Activated CD4-positive, alpha-beta T cell treated with anti-CD3 and anti-CD28 coated beads, Interleukin-2, amount 50 U/mL, for 1 hour (primary cell): Measurements from ENCODE around the gene UBE2E1.
"Not testable (repeated sequence)": the region's sequence is repeated elsewhere in the genome, so short reads cannot be mapped to it uniquely, and the experiment has no call there.

ENCODE experiments used
- DNase-seq: peaks from one replicate; pipeline ENCODE4 v3.0.0-alpha.2; 2020

Gene UBE2E1

GRCh38 chr3:23823620-23824019 lies 17.9 kb downstream of the UBE2E1 start:
- no peak for DNase-seq

DNA sequence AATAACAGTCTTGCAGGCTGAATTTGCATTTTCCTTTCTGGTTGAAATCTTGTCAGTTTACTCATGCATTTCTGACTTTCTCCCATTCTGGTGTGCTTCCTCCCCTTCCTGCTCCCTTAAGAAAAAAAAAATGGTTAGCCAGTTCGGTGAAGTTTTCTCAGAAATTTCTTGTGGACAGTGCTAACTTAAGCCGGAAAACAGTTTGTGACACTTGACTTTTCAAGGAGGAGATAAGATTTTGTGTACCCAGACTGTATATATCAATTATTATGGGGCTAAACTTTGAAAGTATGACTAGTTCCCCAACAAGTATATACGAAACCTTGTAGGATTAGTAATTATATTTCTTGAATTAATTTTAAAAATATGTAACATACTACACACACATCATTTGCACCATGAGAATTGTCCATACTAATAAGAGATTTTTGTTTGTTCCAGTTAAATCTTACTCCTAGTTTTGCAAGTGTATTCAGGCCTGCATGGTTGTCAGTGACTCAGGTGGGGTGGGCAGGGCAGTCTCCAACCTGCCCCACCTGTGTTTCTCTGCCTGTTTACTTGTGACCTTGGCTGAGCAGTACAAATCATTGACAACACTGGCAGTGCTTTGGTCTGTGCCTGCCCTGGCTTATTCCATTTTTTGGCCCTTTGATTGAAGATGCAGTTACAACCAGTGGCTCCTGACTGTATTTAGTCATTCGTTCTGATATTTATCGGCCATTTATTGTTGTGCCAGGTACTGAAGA lies 19.1 kb downstream of the UBE2E1 start:
- no peak for DNase-seq

DNA sequence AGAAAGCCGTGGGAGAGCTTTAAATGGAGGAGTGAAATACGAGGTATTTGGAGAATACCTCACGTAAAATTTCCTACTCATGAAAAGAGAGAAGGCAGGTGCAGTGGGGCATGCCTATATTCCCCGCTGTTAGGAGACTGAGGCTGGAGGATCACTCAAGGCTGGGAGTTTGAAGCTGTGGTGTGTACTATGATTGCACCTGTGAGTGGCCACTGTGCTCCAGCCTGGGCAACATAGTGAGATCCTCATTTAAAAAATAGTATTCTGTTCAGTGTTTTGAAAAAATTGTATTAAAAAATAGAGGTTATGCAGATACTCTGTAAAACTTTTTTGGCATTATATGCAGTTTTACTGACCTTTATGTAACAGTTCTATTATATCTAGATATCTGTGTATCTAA lies 20.0 kb downstream of the UBE2E1 start:
- no peak for DNase-seq

DNA sequence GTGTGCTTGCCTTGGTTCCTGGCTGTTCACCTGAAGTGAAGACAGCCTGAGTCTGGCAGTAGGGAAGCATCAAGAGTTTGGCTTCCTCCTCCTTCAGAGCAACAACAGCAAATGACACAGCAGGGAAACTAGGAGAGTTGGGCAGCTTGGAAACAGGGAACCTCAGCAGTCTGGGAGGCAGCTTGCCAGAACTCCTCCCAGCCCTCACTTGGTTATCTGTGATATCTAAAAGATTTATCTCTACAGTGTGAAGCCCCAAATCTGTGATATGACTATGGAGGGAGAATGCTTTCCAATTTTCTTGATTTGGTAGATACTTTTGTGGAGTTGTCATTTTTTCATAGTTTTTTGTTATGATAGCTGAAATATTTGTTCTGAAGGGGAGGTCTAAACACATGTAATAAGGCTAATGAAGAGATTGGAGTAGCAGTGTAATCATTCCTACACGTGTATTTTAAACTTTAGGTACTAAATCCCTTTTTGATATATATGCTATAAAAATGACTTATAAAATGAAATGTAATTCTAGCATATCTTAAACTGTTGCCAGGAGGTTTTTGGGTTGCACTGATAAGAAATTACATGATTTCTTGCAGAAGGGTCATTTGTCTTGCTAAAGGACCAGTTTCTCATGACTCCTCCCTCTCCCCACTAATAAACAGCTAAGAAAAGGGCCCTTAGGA lies 20.8 kb downstream of the UBE2E1 start:
- no peak for DNase-seq

DNA sequence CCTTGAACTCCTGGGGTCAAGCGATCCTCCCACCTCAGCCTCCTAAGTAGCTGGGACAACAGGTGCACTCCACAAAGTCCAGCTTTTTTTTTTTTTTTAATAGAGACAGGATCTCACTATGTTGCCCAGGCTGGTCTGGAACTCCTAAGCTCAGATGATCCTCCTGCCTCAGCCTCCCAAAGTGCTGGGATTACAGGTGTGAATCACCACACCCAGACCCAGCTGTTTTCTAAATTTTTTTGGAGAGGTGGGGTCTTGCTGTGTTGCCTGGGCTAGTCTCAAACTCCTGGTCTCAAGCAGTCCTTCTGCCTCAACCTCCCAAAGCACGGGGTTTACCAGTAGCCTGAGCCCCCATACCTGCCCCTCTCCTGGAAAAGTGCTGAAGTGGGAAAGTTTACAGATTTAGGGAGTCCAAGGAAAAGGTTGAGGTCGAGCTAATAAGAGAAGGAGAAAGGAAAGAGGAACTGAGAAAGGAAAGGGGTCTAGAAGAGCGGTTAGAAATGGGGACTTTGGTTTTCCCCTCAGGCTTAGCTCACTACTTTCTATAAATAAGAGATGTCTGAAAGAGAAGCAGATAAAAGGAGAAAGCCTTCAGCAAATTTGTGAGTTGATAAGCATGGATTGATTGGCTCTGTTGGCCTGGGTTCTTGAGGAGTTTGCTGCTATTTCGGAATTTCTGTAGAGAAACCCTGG lies 23.6 kb downstream of the UBE2E1 start:
- no peak for DNase-seq

GRCh38 chr3:23830869-23831484 lies 25.2 kb downstream of the UBE2E1 start:
- DNase-seq: no peak

DNA sequence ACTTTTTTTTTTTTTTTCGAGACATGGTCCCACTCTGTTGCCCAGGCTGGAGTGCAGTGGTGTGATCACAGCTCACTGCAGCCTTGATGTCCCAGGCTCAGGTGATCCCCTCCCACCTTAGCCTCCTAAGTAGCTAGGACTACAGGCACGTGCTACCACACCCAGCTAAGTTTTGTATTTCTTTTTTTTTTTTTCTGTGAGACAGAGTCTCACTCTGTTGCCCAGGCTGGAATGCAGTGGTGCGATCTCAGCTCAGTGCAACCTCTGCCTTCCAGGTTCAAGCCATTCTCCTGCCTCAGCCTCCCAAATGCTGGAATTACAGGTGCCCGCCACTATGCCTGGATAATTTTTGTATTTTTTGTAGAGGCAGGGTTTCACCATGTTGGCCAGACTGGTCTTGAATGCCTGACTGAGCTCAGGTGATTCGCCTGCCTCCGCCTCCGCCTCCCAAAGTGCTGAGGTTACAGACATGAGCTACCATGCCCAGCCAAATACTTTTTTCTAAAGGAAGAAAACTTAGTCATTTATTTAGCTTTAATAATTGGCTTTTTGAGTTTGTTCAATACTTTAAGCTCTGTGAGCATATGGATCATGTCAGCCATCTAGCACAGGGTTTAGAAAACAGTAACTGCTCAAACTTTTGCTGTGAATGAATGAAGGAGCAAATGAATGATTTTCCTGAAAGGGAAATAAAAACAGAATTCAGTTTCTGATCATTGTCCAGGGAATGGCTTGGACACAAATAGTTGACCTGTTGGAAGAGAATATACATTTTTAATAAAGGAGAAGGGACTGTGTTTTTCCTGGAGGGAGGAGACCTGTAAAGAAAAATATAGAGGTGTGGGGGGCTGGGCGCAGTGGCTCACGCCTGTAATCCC lies 26.0 kb downstream of the UBE2E1 start:
- DNase-seq: no peak

DNA sequence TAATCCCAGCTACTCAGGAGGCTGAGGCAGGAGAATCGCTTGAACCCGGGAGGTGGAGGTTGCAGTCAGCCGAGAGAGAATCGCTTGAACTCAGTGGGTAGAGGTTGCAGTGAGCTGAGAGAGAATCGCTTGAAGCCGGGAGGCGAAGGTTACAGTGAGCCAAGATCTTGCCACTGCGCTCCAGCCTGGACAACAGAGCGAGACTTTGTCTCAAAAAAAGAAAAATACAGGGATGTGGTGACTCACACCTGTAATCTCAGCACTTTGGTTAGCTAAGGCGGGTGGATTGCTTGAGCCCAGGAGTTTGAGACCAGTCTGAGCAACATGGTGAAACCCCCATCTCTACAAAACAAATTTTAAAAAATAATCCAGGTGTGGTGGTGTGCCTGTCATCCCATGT lies 26.8 kb downstream of the UBE2E1 start:
- no peak for DNase-seq

- DNase-seq: no peak
Observed at GRCh38 chr3:23834082-23834870, 28.5 kb downstream of the UBE2E1 start.

- DNase-seq: no peak
Observed at GRCh38 chr3:23835087-23835486, 29.3 kb downstream of the UBE2E1 start.

- no peak for DNase-seq
Observed at GRCh38 chr3:23835802-23836201, 30.0 kb downstream of the UBE2E1 start.

- DNase-seq: no peak
Observed at GRCh38 chr3:23836536-23837230, 30.9 kb downstream of the UBE2E1 start.

GRCh38 chr3:23837286-23837685 lies 31.5 kb downstream of the UBE2E1 start:
- DNase-seq: no peak

- DNase-seq: no peak
Observed at GRCh38 chr3:23837691-23838090, 31.9 kb downstream of the UBE2E1 start.

DNA sequence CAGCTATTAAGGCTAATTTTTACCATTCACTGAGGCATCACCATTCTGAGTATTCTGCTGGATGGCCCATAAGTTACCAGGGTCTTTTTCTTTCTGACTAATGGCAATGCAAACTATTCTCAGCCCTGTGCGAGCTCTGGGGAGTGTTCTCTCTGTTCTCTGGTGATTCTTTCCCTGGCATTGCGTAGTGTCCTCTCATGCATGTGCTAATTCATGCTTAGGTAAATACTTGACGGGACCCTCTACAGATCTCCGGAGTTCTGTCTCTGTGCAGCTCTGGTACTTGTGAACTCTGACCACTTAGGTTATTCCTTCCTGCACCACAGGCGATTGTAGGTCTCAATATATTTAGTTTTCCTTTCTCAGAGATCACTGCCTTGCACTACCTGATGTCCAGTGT lies 34.8 kb downstream of the UBE2E1 start:
- no peak for DNase-seq

- DNase-seq: no peak
Observed at GRCh38 chr3:23843869-23844268, 38.1 kb downstream of the UBE2E1 start.

GRCh38 chr3:23845326-23846216 lies 39.8 kb downstream of the UBE2E1 start:
- DNase-seq: no peak

- DNase-seq: not testable (repeated sequence)
Observed at GRCh38 chr3:23849462-23849861, 43.7 kb downstream of the UBE2E1 start.

DNA sequence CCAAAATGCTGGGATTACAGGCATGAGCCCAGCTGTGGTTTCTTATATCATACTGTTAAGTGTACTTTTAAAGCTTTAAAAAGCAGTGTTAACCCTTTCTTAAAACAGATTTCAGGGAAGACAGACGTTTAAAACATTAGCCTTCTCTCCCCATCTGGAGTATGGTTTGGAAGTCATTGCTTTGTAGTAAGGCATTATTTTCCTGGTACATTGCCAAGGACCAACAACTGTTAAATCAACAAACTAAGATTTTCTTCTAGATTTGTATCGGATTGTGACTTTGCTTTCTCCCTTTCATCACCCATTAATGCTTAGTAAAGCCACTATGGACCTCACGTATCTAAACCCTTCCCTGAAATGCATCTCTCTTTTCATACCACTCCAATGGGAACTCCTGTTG lies 50.5 kb downstream of the UBE2E1 start:
- DNase-seq: no peak
